Stimulated activated naive CD8-positive, alpha-beta T cell treated with anti-CD3 and anti-CD28 coated beads, Interleukin-15, Interleukin-2, amounts not matched to agents 100 ng/mL and 50 ng/mL, for 24 hours (primary cell): ENCODE measurements around the gene SLIT1.

Experiments used
- H3K27ac Mint-ChIP-seq: one replicate; pipeline ENCODE4 v1.8.0; 2021; ENCODE audit warnings: mild to moderate bottlenecking, mixed read lengths
- H3K27me3 Mint-ChIP-seq: one replicate; pipeline ENCODE4 v1.8.0; 2021; ENCODE audit warnings: mixed read lengths
- H3K36me3 Mint-ChIP-seq: one replicate; pipeline ENCODE4 v1.8.0; 2021; ENCODE audit warnings: low read depth, mixed read lengths
- H3K4me1 Mint-ChIP-seq: one replicate; pipeline ENCODE4 v1.8.0; 2021; ENCODE audit warnings: low read depth, mixed read lengths
- H3K4me3 Mint-ChIP-seq: one replicate; pipeline ENCODE4 v1.8.0; 2021; ENCODE audit warnings: mild to moderate bottlenecking, mixed read lengths
- H3K9me3 Mint-ChIP-seq: one replicate; pipeline ENCODE4 v1.8.0; 2021; ENCODE audit warnings: mixed read lengths

Gene SLIT1

DNA sequence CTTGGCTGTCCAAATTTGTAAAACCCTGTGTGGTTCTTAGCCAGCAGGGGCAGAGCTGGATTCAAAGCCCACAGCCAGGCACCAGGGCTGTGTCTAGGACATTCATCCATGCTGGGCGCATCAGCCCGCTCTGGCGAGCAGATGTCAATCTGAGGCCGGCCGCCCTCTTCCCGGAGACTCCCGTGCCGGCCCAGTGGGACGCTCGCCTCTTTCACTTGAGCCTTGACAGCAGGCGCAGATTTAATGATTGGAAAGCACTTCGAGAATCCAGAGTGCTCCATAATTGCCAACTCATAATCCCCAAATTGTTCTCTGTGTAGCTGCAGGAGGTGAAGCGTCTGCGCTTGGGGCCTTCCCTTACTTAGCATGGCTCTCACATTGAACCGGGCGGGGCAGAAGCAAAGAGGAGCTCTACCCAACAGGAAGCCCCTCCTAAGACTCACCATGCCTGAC is 36.7 kb downstream of the SLIT1 start:
- H3K27me3 Mint-ChIP-seq: peaks cover 12% of the 10 kb centered on the region
- no peaks in the 10 kb centered on the region for H3K36me3 Mint-ChIP-seq
- no peak overlapping the region for H3K4me3 Mint-ChIP-seq
- no peaks in the 10 kb centered on the region for H3K4me1 Mint-ChIP-seq
- no peak overlapping the region for H3K27ac Mint-ChIP-seq
- H3K9me3 Mint-ChIP-seq: no peaks in the 10 kb centered on the region

DNA sequence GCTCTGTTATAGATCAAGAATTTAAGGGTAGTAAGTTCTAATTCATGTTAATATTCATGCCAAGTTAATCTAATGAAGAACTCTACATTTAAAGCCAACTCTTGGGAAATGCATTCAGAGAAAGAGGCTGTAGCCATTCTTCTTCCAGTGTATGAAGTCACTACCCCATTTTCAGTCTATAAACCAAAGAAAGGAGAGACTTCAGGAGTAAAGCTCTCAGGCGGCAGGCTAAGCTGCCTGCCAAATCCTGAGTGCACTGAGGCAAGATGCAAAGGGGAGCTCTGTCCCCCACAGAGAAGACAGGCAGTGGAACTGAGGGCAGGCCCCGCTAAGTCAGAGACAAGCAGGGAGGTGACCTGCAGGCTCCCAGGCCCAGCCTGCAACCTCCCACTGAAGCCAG is 41.5 kb downstream of the SLIT1 start:
- Mint-ChIP-seq H3K27ac (no peak overlapping the region), H3K4me1 (no peaks in the 10 kb centered on the region), H3K36me3 (no peaks in the 10 kb centered on the region), H3K4me3 (no peak overlapping the region), H3K9me3 (no peaks in the 10 kb centered on the region), H3K27me3 (peaks cover 39% of the 10 kb centered on the region)

DNA sequence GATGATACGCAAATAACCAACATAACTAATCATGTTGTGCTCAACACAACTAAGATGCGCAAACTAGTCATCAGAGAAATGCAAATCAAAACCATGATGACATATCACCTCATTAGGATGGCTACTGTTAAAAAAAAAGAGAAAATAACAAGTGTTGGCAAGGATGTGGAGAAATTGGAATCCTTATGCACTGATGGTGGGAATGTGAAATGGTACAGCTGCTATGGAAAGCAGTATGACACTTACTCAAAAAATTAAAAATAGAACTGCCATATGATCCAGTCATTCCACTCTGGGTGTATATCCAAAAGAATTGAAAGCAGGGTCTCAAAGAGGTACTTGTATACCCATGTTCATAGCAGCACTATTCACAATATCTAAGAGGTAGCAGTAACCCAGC is 42.9 kb downstream of the SLIT1 start:
- H3K27me3 Mint-ChIP-seq: peaks cover 44% of the 10 kb centered on the region

DNA sequence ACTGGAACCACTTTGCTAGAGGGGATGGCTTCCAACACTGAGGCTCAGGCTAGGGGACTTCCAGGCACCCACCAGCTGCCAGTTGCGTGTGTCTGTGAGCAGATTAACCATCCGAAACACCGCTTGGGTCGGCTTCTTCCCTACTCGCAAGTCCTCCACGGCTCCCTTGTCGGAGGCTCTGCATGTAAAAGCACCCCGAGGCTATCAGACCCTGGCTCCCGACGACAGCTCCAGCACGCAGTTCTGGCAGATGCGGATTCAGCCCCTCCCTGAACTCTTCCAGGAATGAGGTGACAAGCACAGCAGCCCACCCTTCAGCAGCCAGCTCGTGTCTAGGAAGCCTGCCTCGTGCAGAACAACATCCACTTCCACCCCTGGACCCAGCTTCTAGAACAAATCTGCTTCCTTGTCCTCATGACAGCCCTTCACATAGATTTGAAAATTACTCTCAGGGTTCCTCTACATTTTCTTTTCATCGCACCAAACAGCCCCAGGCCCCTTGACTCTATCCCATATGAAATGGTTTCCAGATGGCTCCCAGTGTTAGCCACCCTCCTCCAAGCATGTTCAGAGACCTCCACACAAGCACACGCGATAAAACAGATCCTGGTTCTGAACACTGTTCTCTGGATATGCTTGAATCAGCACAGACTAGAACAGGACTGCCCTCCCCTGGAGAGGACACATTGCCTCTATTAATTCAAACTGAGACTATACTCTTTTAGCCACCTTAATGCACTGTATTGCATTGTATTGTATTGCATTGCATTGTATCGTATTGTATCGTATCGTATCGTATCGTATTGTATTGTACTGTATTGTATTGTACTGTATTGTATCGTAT is 44.6 kb downstream of the SLIT1 start:
- no peak overlapping the region for H3K4me3 Mint-ChIP-seq
- H3K27me3 Mint-ChIP-seq: peaks cover 44% of the 10 kb centered on the region
- no peaks in the 10 kb centered on the region for H3K4me1 Mint-ChIP-seq
- no peaks in the 10 kb centered on the region for H3K9me3 Mint-ChIP-seq
- H3K27ac Mint-ChIP-seq: no peak overlapping the region
- no peaks in the 10 kb centered on the region for H3K36me3 Mint-ChIP-seq

More for the DNA sequence above, 42.9 kb downstream of the SLIT1 start:
- Mint-ChIP-seq H3K27ac (no peak overlapping the region), H3K4me3 (no peak overlapping the region), H3K4me1 (no peaks in the 10 kb centered on the region), H3K36me3 (no peaks in the 10 kb centered on the region), H3K9me3 (no peaks in the 10 kb centered on the region)

DNA sequence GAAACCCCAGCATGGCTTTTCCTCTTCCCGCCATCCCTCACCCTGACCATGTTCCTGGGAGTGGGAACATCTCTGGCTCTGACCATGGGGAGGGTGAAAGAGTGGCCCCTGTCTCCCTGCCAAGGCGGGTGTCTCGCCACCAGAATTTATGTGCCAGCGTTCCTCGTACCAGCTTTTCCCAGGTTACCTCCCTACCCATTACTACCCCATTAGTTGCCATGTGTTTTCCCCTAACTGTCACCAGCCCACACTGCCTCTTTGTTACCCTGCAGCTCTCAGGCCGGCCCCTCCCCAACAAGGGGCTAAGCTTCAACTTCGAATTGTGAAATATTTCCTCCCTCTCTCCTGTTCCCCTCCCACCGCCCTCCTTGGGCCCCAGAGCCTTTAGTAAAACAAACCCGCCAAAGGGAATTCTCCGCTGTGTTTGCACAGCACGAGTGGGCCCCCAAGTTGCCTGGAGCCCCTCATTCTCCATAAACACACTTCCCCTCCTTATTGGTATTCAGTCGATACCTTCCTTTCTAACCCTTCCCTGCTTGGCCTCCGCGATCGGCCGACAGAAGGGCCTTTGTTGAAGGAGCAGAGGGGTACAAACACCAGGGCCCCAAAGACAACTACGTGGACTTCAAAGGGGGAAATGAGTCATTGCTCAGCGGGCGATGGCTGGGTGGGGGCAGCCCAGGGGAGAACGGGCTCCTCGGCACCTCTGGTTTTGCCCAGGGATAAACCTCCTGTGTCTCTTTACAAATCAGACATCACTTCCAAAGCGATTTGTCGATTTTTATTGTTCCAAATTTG is 45.5 kb downstream of the SLIT1 start:
- peaks cover 38% of the 10 kb centered on the region for H3K27me3 Mint-ChIP-seq
- no peaks in the 10 kb centered on the region for H3K4me1 Mint-ChIP-seq
- no peak overlapping the region for H3K27ac Mint-ChIP-seq
- no peak overlapping the region for H3K4me3 Mint-ChIP-seq
- H3K9me3 Mint-ChIP-seq: no peaks in the 10 kb centered on the region
- H3K36me3 Mint-ChIP-seq: no peaks in the 10 kb centered on the region

DNA sequence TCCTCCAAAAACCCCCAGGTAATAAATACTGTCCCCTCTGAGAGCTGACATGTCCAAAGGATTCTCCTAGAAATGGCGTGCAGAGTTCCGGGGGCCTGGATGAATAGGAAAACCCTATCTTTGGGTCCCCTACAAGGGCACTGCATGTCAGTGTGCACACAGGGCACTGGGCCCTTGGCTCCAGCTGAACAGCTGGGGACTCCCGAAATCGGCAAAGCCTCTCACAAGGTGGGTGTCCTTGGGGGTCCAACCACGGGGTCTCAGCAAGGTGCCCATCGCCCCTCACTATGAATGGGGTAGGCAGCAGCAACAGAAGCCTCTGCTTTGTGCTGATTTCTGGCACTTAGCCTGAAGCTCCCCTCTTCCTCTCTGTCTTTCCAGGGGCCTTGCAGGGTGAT is 46.1 kb downstream of the SLIT1 start:
- H3K4me3 Mint-ChIP-seq: no peak overlapping the region
- no peaks in the 10 kb centered on the region for H3K36me3 Mint-ChIP-seq
- no peaks in the 10 kb centered on the region for H3K9me3 Mint-ChIP-seq
- peaks cover 38% of the 10 kb centered on the region for H3K27me3 Mint-ChIP-seq
- H3K4me1 Mint-ChIP-seq: no peaks in the 10 kb centered on the region
- H3K27ac Mint-ChIP-seq: no peak overlapping the region

DNA sequence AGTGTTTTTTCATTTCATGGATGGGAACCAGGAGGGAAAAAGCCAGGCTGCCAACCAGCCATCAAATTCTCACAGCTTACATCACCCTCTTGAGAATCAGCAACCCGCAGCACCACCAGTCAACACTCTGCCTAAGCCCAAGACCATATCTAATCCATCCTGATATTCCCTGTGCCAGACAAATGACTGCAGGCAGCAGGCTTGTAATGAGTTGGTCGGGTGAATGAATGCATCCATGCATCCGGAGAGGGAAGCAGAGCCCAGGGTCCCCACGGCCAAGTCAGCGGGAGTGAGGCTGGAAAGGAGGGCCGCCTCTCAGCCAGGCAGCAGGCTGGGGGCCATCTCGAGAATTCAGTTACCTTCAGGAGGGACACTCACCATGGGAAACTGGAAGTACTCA is 46.9 kb downstream of the SLIT1 start:
- H3K27me3 Mint-ChIP-seq: peaks cover 34% of the 10 kb centered on the region
- no peaks in the 10 kb centered on the region for H3K4me1 Mint-ChIP-seq
- H3K4me3 Mint-ChIP-seq: no peak overlapping the region
- no peaks in the 10 kb centered on the region for H3K9me3 Mint-ChIP-seq
- no peak overlapping the region for H3K27ac Mint-ChIP-seq
- no peaks in the 10 kb centered on the region for H3K36me3 Mint-ChIP-seq

DNA sequence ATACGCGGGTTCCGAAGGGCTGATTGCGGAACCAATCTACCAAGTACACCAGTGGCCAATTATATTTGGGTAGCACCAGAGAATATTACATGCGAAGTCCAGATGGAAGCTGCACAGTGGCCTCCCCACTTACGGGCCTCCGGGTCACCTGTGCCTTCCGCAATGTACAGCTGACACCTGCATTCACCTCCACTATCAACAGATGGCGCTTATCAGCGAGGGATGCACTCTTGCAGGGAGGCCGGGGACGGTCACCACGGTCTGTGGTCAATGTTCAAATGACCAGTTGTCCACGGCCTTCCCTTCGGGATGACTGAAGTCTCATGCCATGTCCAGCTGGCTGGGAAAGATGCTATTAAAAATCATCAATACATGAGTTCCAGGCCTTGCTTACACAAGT is 47.6 kb downstream of the SLIT1 start:
- H3K27ac Mint-ChIP-seq: no peak overlapping the region
- peaks cover 29% of the 10 kb centered on the region for H3K27me3 Mint-ChIP-seq
- no peaks in the 10 kb centered on the region for H3K4me1 Mint-ChIP-seq
- H3K9me3 Mint-ChIP-seq: no peaks in the 10 kb centered on the region
- H3K36me3 Mint-ChIP-seq: no peaks in the 10 kb centered on the region
- H3K4me3 Mint-ChIP-seq: no peak overlapping the region

DNA sequence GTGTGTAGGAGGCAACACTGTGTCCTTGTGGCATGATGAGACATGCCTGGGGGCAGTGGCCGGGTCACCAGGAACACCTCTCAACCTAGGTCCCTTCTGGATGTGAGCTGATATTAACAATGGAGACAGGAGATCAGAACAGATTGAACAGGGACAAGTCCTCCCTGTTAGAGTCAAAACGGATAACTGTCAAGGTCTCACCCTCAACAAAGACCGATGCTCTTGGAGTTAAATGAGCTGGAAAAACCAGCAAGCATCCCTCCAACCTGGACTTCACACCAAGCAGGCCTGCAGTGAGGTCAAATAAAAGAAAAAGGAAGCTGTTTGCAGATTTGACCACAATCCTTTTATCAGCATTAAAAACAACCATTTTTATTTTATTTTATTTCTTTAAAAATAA is 49.0 kb downstream of the SLIT1 start:
- Mint-ChIP-seq H3K9me3 (no peaks in the 10 kb centered on the region), H3K4me1 (no peaks in the 10 kb centered on the region), H3K36me3 (no peaks in the 10 kb centered on the region), H3K4me3 (no peak overlapping the region), H3K27me3 (peaks cover 19% of the 10 kb centered on the region), H3K27ac (no peak overlapping the region)

DNA sequence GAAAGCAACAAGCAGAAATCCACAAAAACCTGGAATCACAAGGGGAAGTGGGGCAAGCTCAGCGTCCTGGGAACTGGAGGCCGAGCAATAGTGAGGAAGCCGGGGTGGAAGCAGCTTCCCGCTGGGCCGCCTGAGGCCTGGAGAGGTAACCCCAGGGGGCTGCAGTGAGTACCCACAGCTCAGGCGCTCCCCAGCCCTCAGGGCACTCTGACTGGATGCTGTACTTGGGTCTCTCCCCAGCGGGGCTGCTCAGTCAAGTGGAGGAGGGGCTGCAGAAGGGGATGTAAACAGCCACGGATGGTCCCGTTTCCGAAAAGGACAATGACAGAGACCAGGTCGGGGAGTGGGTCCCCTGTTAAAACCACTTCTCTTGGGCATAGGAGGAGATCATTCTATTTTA is 50.3 kb downstream of the SLIT1 start:
- H3K4me1 Mint-ChIP-seq: no peaks in the 10 kb centered on the region
- H3K9me3 Mint-ChIP-seq: no peaks in the 10 kb centered on the region
- H3K27ac Mint-ChIP-seq: no peak overlapping the region
- no peaks in the 10 kb centered on the region for H3K36me3 Mint-ChIP-seq
- no peak overlapping the region for H3K4me3 Mint-ChIP-seq
- H3K27me3 Mint-ChIP-seq: peaks cover 11% of the 10 kb centered on the region

DNA sequence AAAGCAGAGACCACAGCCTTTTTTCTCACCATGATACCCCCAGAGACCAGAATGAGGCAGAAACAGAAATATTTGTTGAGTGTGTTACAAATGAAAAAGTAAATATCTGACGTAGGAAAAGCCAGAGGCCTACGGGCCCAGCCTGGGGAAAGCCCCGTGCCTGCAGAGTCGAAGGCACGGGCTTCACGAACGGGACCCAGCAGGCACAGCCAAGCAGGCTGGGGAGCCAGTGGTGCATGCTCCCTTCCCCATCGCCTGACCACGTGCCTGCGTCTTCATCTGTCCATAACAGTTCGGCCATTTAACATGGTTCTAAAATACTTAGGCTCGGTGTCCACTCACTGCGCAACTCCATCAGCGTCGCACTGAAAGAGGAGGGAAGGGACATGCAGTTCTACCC is 50.8 kb downstream of the SLIT1 start:
- no peak overlapping the region for H3K27ac Mint-ChIP-seq
- H3K27me3 Mint-ChIP-seq: peaks cover 10% of the 10 kb centered on the region
- no peaks in the 10 kb centered on the region for H3K36me3 Mint-ChIP-seq
- no peaks in the 10 kb centered on the region for H3K4me1 Mint-ChIP-seq
- no peaks in the 10 kb centered on the region for H3K9me3 Mint-ChIP-seq
- no peak overlapping the region for H3K4me3 Mint-ChIP-seq

DNA sequence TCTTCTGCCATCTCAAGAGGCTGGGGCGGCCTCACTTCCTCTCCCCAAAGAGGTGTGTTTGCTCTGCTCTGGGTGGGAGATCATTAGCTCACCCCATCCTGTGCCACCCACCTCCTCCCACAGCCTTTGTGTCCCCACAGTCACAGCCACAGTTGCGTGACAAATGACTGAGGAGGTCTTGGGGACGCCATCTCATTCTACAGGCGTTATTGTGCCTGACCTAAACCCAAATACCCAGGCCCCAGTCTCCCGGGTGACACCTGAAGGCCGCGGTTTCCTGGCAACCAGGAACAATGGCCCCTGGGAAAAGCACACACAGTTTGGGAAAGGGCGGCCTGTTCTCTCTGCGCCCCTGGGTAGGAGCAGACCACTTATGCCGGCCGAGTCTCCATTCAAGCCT is 51.6 kb downstream of the SLIT1 start:
- Mint-ChIP-seq H3K4me1 (no peaks in the 10 kb centered on the region), H3K36me3 (no peaks in the 10 kb centered on the region), H3K4me3 (no peak overlapping the region), H3K27me3 (peaks cover 14% of the 10 kb centered on the region), H3K9me3 (no peaks in the 10 kb centered on the region), H3K27ac (no peak overlapping the region)

DNA sequence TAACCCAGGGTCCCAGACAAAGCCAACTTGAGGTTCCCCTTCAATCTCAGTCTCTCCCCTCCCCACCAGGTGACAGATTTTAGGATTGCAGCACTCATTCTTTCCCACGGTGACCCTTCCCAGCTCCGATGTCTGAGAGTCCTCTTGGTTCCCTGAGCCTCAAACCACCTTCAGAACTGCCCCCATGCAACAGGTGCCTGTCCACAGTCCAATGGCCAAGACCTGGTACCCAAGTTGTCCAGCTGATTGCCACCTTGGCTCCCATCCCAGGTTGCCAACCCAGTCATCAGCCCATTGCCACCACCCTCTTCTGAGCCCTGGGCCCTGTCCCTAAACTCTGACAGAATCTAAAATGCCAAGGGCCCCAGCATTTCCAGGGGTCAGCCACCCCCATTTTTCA is 53.5 kb downstream of the SLIT1 start:
- no peak overlapping the region for H3K4me3 Mint-ChIP-seq
- H3K27me3 Mint-ChIP-seq: peaks cover 9% of the 10 kb centered on the region
- H3K4me1 Mint-ChIP-seq: no peaks in the 10 kb centered on the region
- H3K27ac Mint-ChIP-seq: no peak overlapping the region
- H3K9me3 Mint-ChIP-seq: no peaks in the 10 kb centered on the region
- H3K36me3 Mint-ChIP-seq: no peaks in the 10 kb centered on the region

DNA sequence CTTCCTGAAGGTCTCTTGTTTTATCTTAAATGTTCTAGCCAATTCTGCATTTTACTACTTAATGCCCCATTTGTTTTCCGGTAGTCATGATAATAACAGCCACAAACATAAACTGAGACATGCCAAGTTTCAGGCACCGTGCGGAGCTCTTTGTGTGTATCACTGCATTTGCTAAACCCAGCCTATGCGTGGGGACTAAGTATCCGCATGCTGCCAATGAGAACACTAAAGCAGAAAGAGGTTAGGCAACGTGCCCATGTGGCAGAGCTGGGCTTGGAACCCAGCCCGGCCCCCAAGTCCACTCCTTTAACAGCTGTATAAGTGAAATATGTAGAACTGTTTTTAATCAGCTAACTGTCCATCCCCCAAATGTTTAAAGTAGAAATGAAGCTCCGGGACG is 54.1 kb downstream of the SLIT1 start:
- Mint-ChIP-seq H3K4me3 (no peak overlapping the region), H3K27me3 (peaks cover 9% of the 10 kb centered on the region), H3K36me3 (no peaks in the 10 kb centered on the region), H3K27ac (no peak overlapping the region), H3K4me1 (no peaks in the 10 kb centered on the region), H3K9me3 (no peaks in the 10 kb centered on the region)

DNA sequence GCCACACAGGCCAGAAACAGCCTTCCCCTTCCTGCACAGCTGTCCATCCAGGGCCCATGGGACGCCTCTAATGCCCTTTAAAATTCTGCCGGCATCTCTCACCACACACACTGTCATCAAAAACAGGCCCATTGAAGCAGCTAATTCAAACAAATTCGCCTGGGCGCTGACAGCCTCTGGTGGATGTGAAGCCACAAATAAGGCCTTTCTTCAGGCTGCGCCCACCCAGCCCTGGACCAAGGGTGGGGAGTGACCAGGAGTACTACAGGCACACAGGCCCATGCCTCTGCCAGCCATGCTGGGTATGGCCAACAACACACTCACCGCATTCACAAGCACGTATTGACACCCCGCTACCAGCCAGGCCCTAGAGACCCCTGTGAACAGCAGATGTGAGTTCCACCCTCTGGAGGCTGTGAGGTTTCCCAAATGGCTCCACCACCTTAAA is 54.6 kb downstream of the SLIT1 start:
- H3K36me3 Mint-ChIP-seq: no peaks in the 10 kb centered on the region
- no peak overlapping the region for H3K27ac Mint-ChIP-seq
- H3K4me1 Mint-ChIP-seq: no peaks in the 10 kb centered on the region
- H3K27me3 Mint-ChIP-seq: peaks cover 9% of the 10 kb centered on the region
- no peak overlapping the region for H3K4me3 Mint-ChIP-seq
- H3K9me3 Mint-ChIP-seq: no peaks in the 10 kb centered on the region
